K562 (cell line): ENCODE data around the gene CBX1. TPM values are rescaled to one million over a fixed set of nuclear protein-coding genes. Genes with fewer than 3 reads are reported as not detected.
A peak's percentile ranks its signal among the peaks of the same experiment; 100 is the strongest.

Experiments used
- BRD4 ChIP-seq: fragments of 200-600 bp; sonication (generic); IDR thresholded peaks from 2 replicates; pipeline ENCODE4 v1.6.1; 2017; ENCODE audit warnings: inconsistent platforms
- ELF4 ChIP-seq: fragments of 450-650 bp; formaldehyde crosslinking; IDR thresholded peaks from 2 replicates; pipeline ENCODE4 v1.4.0; 2022; ENCODE audit warnings: missing genetic modification characterization
- LARP7 ChIP-seq: fragments of 450-650 bp; IDR thresholded peaks from 2 replicates; pipeline ENCODE4 v1.6.1; 2016
- MED1 ChIP-seq: sonication (generic); formaldehyde crosslinking; IDR thresholded peaks from 2 replicates; pipeline ENCODE4 v1.8.1; 2023; ENCODE audit warnings: missing genetic modification reagents, borderline replicate concordance
- PHF21A ChIP-seq: fragments of 450-650 bp; IDR thresholded peaks from 2 replicates; pipeline ENCODE4 v1.6.1; 2017; ENCODE audit warnings: low read depth, borderline replicate concordance
- PRMT5 ChIP-seq: sonication (generic); formaldehyde crosslinking; IDR thresholded peaks from 2 replicates; pipeline ENCODE4 v1.5.0; 2020; ENCODE audit warnings: missing genetic modification reagents
- PRPF4 ChIP-seq: fragments of 200-400 bp; formaldehyde crosslinking; IDR thresholded peaks from one replicate; pipeline ENCODE4 v1.6.1; 2017; ENCODE audit warnings: low read length, low read depth, mild to moderate bottlenecking; ENCODE audit not compliant: insufficient read depth, poor library complexity, severe bottlenecking
- RBFOX2 ChIP-seq: fragments of 200-400 bp; formaldehyde crosslinking; IDR thresholded peaks from 2 replicates; pipeline ENCODE4 v1.6.1; 2017; ENCODE audit warnings: low read depth, mild to moderate bottlenecking, low read length, moderate library complexity
- RBM17 ChIP-seq: fragments of 200-400 bp; formaldehyde crosslinking; IDR thresholded peaks from 2 replicates; pipeline ENCODE4 v1.6.1; 2017; ENCODE audit warnings: low read depth, mild to moderate bottlenecking, low read length, borderline replicate concordance
- RBM34 ChIP-seq: fragments of 200-400 bp; formaldehyde crosslinking; IDR thresholded peaks from 2 replicates; pipeline ENCODE4 v1.6.1; 2018; ENCODE audit warnings: low read length, borderline replicate concordance; ENCODE audit not compliant: insufficient read depth
- SMAD3 ChIP-seq: fragments of 450-650 bp; formaldehyde crosslinking; conservative IDR thresholded peaks from 2 replicates; pipeline ENCODE4 v1.4.0; 2020; ENCODE audit warnings: mild to moderate bottlenecking
- SMARCA4 ChIP-seq: fragments of 450-650 bp; IDR thresholded peaks from 2 replicates; pipeline ENCODE4 v1.6.1; 2016
- STAG1 ChIP-seq: sonication (generic); formaldehyde crosslinking; IDR thresholded peaks from 2 replicates; pipeline ENCODE4 v1.5.0; 2020; ENCODE audit warnings: missing genetic modification reagents, borderline replicate concordance
- TCF7 ChIP-seq: sonication (generic); IDR thresholded peaks from 2 replicates; pipeline ENCODE4 v1.6.1; 2016; ENCODE audit warnings: antibody characterized with exemption, borderline replicate concordance
- TCF7L2 ChIP-seq: fragments of 150-350 bp; IDR thresholded peaks from 2 replicates; pipeline ENCODE4 v1.6.1; 2016; ENCODE audit warnings: low read depth, mild to moderate bottlenecking, low read length, moderate library complexity
- TEAD4 ChIP-seq, 2 experiments: sonication (generic) in 1 of 2; formaldehyde crosslinking in 1 of 2; IDR thresholded peaks; 2 replicates each; pipeline versions ENCODE4 v1.6.1 to v1.8.0; 2012 to 2022; ENCODE audit warnings: borderline replicate concordance in 1 of 2, inconsistent platforms in 1 of 2, low read length in 1 of 2, mild to moderate bottlenecking in 1 of 2, missing genetic modification reagents in 1 of 2
- TSHZ1 ChIP-seq: fragments of 250-450 bp; sonication (Bioruptor Pico); IDR thresholded peaks from 2 replicates; pipeline ENCODE4 v1.4.0; 2020; ENCODE audit warnings: mild to moderate bottlenecking, moderate library complexity
- ZBTB7A ChIP-seq: IDR thresholded peaks from 2 replicates; pipeline ENCODE4 v1.6.1; 2011; ENCODE audit warnings: low read depth, mild to moderate bottlenecking, low read length, moderate library complexity, borderline replicate concordance; ENCODE audit not compliant: control insufficient read depth
- ZFP1 ChIP-seq: fragments of 450-650 bp; formaldehyde crosslinking; IDR thresholded peaks from 2 replicates; pipeline ENCODE4 v1.4.0; 2020; ENCODE audit warnings: mild to moderate bottlenecking, mixed read lengths
- ZNF133 ChIP-seq: fragments of 250-450 bp; sonication (Bioruptor Pico); IDR thresholded peaks from 2 replicates; pipeline ENCODE4 v1.4.0; 2020; ENCODE audit warnings: mild to moderate bottlenecking
- ZNF175 ChIP-seq: fragments of 200-800 bp; sonication (Bioruptor generic); IDR thresholded peaks from 2 replicates; pipeline ENCODE4 v1.6.1; 2016; ENCODE audit warnings: low read depth, mild to moderate bottlenecking, missing genetic modification characterization, missing compliant biosample characterization
- ZNF184 ChIP-seq: sonication (generic); formaldehyde crosslinking; IDR thresholded peaks from 2 replicates; pipeline ENCODE4 v1.5.0; 2020; ENCODE audit warnings: missing genetic modification reagents
- ZNF239 ChIP-seq: fragments of 250-450 bp; sonication (Bioruptor Pico); IDR thresholded peaks from 2 replicates; pipeline ENCODE4 v1.4.0; 2020; ENCODE audit warnings: mild to moderate bottlenecking
- ZNF561 ChIP-seq: fragments of 450-650 bp; formaldehyde crosslinking; conservative IDR thresholded peaks from 2 replicates; pipeline ENCODE4 v1.4.0; 2020; ENCODE audit warnings: mild to moderate bottlenecking, moderate library complexity
- ZSCAN29 ChIP-seq: fragments of 450-650 bp; IDR thresholded peaks from 2 replicates; pipeline ENCODE4 v1.6.1; 2017
- polyA plus RNA-seq, 8 experiments: library from polyadenylated mRNA; depleted of rRNA in 4 of 8; stranded (reverse) in 5 of 8; unstranded in 3 of 8; fragments of >200 nt; fragmentation: Nextera tagmentation in 2 of 8; fragmentation: Illumina TruSeq in 1 of 8; extraction: Ambion mirVana in 2 of 8; extraction: Trizol in 1 of 8; gene quantifications; 2 replicates each; pipeline versions ENCODE4 v1.2.1 to v1.2.3, GENCODE V29; 2011 to 2014; ENCODE audit warnings: inconsistent platforms in 1 of 8, missing spikeins in 1 of 8
- total RNA-seq, 7 experiments: library from RNA; depleted of rRNA in 6 of 7; stranded (reverse); fragments of >200 nt in 6 of 7; fragmentation: Illumina TruSeq in 2 of 7; extraction: Trizol in 2 of 7; gene quantifications; 2 replicates each; pipeline versions ENCODE4 v1.2.1 to v1.2.3, GENCODE V29; 2011 to 2021; ENCODE audit warnings: low replicate concordance in 1 of 7
- TF ChIP-seq, protein P1 (sequence below): fragments of 450-650 bp; formaldehyde crosslinking; conservative IDR thresholded peaks from 2 replicates; pipeline ENCODE4 v1.4.0; 2022; ENCODE audit warnings: mild to moderate bottlenecking, missing genetic modification characterization

The CBX1 gene
- total and polyA plus RNA-seq, 9 of the 15 experiments (the other 6 are each of a cell fraction or from before 2014, with no cell fraction given) = 10.6 to 95.7 (median 52.7) TPM

DNA sequence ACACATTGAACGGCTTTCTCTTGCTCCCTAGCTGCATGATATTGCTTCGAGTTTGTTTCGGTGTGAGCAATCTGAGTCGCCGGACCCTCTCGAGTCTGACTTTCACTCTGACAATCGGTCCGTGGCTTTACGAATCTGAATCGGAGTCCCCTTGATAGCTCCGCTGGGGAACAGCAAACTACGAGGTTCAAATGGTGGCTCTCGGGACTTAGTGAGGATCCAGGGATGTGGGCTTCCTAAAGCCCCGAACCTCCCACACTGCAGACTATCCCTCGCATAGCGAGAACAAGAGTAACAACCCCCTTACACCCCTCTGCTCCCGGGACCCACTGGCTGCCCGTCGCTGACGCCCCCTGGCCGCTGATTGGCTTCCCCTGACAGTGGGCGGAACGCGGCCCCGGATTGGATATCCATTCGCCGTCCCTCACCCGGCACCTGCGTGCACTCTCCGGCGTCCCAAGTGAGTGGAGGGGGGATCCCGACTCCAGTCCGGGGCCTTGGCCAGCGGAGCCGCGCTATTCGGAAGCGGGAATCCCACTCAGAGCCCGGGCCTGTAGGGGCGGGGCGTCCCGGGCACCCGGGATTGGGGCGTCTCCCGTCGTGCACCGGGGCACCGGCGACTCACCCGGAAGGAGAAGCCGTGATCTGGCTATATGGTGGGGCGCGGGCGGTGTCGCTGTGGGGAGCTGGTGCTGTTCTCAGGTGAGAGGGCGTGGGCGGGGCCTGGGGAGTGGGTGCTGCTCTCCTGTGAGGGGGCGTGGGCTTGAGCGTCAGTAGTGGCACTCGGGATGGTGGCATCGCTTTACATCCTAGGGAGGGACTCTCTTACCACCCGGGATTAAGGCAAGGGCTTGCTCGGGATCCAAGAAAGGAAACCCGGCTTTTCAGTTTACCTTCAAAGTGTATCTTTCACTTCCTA, 6.1 kb upstream of the CBX1 start, which contains the start of gene SNX11 (continued):
- TF ChIP-seq RBFOX2 = peak; percentile 94
- TF ChIP-seq MED1 (CRISPR knock-in tag) = no peak
- peak; percentile 80 for TF ChIP-seq PHF21A
- TF ChIP-seq TEAD4 (IDR thresholded peaks at IDR 0.05; ENCODE audit: low read length) = peak; percentile 6; the same call in 1 of the 2 replicates
- no peak for TF ChIP-seq TEAD4 (CRISPR knock-in tag; IDR thresholded peaks at IDR 0.05; ENCODE audit: borderline replicate concordance)
- no peak for TF ChIP-seq LARP7
- no peak for TF ChIP-seq STAG1
- no peak for TF ChIP-seq PRPF4
- no peak for TF ChIP-seq ZNF133
- TF ChIP-seq BRD4 = no peak
- no peak for TF ChIP-seq SMAD3 (CRISPR knock-in tag)
- TF ChIP-seq, protein P1, sequence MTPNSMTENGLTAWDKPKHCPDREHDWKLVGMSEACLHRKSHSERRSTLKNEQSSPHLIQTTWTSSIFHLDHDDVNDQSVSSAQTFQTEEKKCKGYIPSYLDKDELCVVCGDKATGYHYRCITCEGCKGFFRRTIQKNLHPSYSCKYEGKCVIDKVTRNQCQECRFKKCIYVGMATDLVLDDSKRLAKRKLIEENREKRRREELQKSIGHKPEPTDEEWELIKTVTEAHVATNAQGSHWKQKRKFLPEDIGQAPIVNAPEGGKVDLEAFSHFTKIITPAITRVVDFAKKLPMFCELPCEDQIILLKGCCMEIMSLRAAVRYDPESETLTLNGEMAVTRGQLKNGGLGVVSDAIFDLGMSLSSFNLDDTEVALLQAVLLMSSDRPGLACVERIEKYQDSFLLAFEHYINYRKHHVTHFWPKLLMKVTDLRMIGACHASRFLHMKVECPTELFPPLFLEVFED = no peak
- no peak for TF ChIP-seq ELF4
- no peak for TF ChIP-seq ZNF184 (CRISPR knock-in tag)
- no peak for TF ChIP-seq ZNF561 (CRISPR knock-in tag)
- TF ChIP-seq ZNF239 (CRISPR knock-in tag) = no peak
- no peak for TF ChIP-seq TCF7
- no peak for TF ChIP-seq TSHZ1
- no peak for TF ChIP-seq ZFP1 (CRISPR knock-in tag)
- no peak for TF ChIP-seq TCF7L2
- peak; percentile 83 for TF ChIP-seq ZBTB7A
- TF ChIP-seq ZSCAN29 = no peak
- no peak for TF ChIP-seq SMARCA4
- no peak for TF ChIP-seq PRMT5 (CRISPR knock-in tag)
- TF ChIP-seq RBM34 = no peak
- TF ChIP-seq ZNF175 (CRISPR knock-in tag) = no peak
- no peak for TF ChIP-seq RBM17
